Psoas muscle (tissue), 8 donors: ENCODE measurements around the gene NR2C2. TPM values are rescaled to one million over a fixed set of nuclear protein-coding genes. Genes with fewer than 3 reads are reported as not detected.
A peak's percentile ranks its signal among the peaks of the same experiment; 100 is the strongest.

Experiments
- ATAC-seq, 4 donors: fragments of 200-7000 bp; cut with Tn5 transposase; one replicate each; pipeline ENCODE4 v1.9.1; 2020; ENCODE audit warnings: moderate library complexity in 3 of 4, mild to moderate bottlenecking in 2 of 4
- DNase-seq, 2 donors: peaks; one replicate each; pipeline ENCODE4 v3.0.0-alpha.2; 2020
- H3K27ac ChIP-seq: fragments of 200-600 bp; one replicate; pipeline ENCODE4 v1.8.0; 2022
- H3K27me3 ChIP-seq, 3 donors: fragments of 200-600 bp in 1 of 3; one replicate each; pipeline versions ENCODE4 v1.6.1 to v1.8.0; 2013 to 2022; ENCODE audit warnings: low read length in 2 of 3, mild to moderate bottlenecking in 2 of 3, moderate library complexity in 1 of 3; ENCODE audit not compliant: insufficient read depth in 3 of 3
- H3K36me3 ChIP-seq, 2 donors: fragments of 200-600 bp in 1 of 2; one replicate each; pipeline versions ENCODE4 v1.6.1 to v1.8.0; 2013 to 2022; ENCODE audit warnings: low read depth in 1 of 2, mild to moderate bottlenecking in 1 of 2, moderate library complexity in 1 of 2; ENCODE audit not compliant: insufficient read depth in 1 of 2
- H3K4me1 ChIP-seq: fragments of 200-600 bp; one replicate; pipeline ENCODE4 v1.8.0; 2022
- H3K4me3 ChIP-seq: fragments of 200-600 bp; one replicate; pipeline ENCODE4 v1.8.0; 2022; ENCODE audit warnings: mild to moderate bottlenecking
- H3K9me3 ChIP-seq: fragments of 200-600 bp; one replicate; pipeline ENCODE4 v1.8.0; 2022
- CTCF ChIP-seq: fragments of 200-600 bp; IDR thresholded peaks from one replicate; pipeline ENCODE4 v1.8.0; 2022; ENCODE audit warnings: antibody characterized with exemption
- WGBS, 3 donors: extraction: QIAGEN DNeasy Blood & Tissue Kit; methylation state at CpG; one replicate each; pipeline versions ENCODE4 v1.1.6 to v1.1.7; 2013; 5-methylcytosine and 5-hydroxymethylcytosine counted together
- intact Hi-C, 2 donors: fragments of 100-400 bp; cut with DNase I; formaldehyde crosslinking; loops; one replicate each; pipeline versions ENCODE4 v1.11.0 to v1.14.2; 2022
- polyA plus RNA-seq, 3 donors: library from polyadenylated mRNA; stranded (reverse); fragments of 200-250 nt; gene quantifications; one replicate each; pipeline ENCODE4 v1.2.3, GENCODE V29; 2013
- total RNA-seq, 4 donors: library from RNA; stranded (reverse); fragmentation: NEBNext Ultra II Directional in 2 of 4; extraction: Animal tissue kit (Norgen Biotek cat#: 25700) in 2 of 4; gene quantifications; one replicate each; pipeline versions ENCODE4 v1.2.1 to v1.2.4, GENCODE V29; 2021 to 2023
- donor health status: healthy with polysubstance abuse.
- donor health status: DM: no; HTN: no; CAD: no; lungs with moderate emphysema.
- donor health status: Bipolar disorder and iron deficiency.
- donor health status: healthy.
- donor health status: DM: yes; HTN: yes; CAD: no.
- donor health status: DM: no; HTN: no; CAD: no.
- donor health status: DM: no; HTN: no; CAD: no.
- donor health status: DM: yes; HTN: yes; CAD: no.

The NR2C2 gene
- total and polyA plus RNA-seq, 7 donors, result 8.7 to 37.1 (median 28.3) TPM

- WGBS, 3 donors, result 55 to 92% (median 67%) methylated on average over 1 of the region's 1 CpG
- intact Hi-C loops, result loop anchor here in 1 of 2 donors (5.0 to 10.0 kb wide), 3 partner anchors 104 to 397 kb away; partner anchors contain the start of genes CCDC174 and NR2C2
- no peak overlapping the region for H3K4me3 ChIP-seq
Observed at GRCh38 chr3:15051531-15051930, 104.1 kb downstream of the NR2C2 start.

GRCh38 chr3:15052335-15053242, 105.2 kb downstream of the NR2C2 start:
- ATAC-seq (no peak), DNase-seq (no peak)
- Histone ChIP-seq H3K27me3 (no peaks in the 10 kb centered on the region), H3K4me1 (no peaks in the 10 kb centered on the region), H3K36me3 (peaks cover 20 to 80% of the 10 kb centered on the region in 2 donors), H3K4me3 (no peak overlapping the region), H3K9me3 (no peaks in the 10 kb centered on the region), H3K27ac (no peak overlapping the region)
- intact Hi-C loops, result loop anchor here in 1 of 2 donors (5.0 to 10.0 kb wide), 3 partner anchors 105 to 398 kb away; partner anchors contain the start of genes CCDC174 and NR2C2
- TF ChIP-seq CTCF, result no peak
- WGBS, 3 donors, result 85 to 89% (median 88%) methylated on average over 14 of the region's 14 CpGs

More at GRCh38 chr3:15051531-15051930, 104.1 kb downstream of the NR2C2 start:
- H3K36me3 ChIP-seq, result peaks cover 19 to 80% of the 10 kb centered on the region in 2 donors
- TF ChIP-seq CTCF, result peak; percentile 30
- ATAC-seq (peak; percentile 58 to 85 (median 80)), DNase-seq (peak in 1 of 2 donors; percentile 63)
- no peaks in the 10 kb centered on the region for H3K27me3 ChIP-seq
- no peaks in the 10 kb centered on the region for H3K9me3 ChIP-seq
- H3K27ac ChIP-seq, result no peak overlapping the region
- no peaks in the 10 kb centered on the region for H3K4me1 ChIP-seq

- DNase-seq (no peak), ATAC-seq (no peak)
- no peak overlapping the region for H3K27ac ChIP-seq
- no peaks in the 10 kb centered on the region for H3K4me1 ChIP-seq
- no peak for TF ChIP-seq CTCF
- H3K27me3 ChIP-seq, result no peaks in the 10 kb centered on the region
- intact Hi-C loops, result loop anchor here in 1 of 2 donors (5.0 to 10.0 kb wide), 3 partner anchors 106 to 399 kb away; partner anchors contain the start of genes CCDC174 and NR2C2
- no peak overlapping the region for H3K4me3 ChIP-seq
- peaks cover 20 to 80% of the 10 kb centered on the region in 2 donors for H3K36me3 ChIP-seq
- no peaks in the 10 kb centered on the region for H3K9me3 ChIP-seq
- 96 to 98% (median 97%) methylated on average over 4 of the region's 4 CpGs for WGBS, 3 donors
Observed at GRCh38 chr3:15053541-15053940, 106.2 kb downstream of the NR2C2 start.

- Histone ChIP-seq H3K9me3 (no peaks in the 10 kb centered on the region), H3K27me3 (no peaks in the 10 kb centered on the region), H3K36me3 (peaks cover 13 to 80% of the 10 kb centered on the region in 2 donors), H3K4me3 (no peak overlapping the region), H3K27ac (no peak overlapping the region), H3K4me1 (no peaks in the 10 kb centered on the region)
- ATAC-seq, result no peak
- no peak for DNase-seq
- TF ChIP-seq CTCF, result no peak
- 91 to 97% (median 94%) methylated on average over 8 of the region's 8 CpGs for WGBS, 3 donors
- intact Hi-C loops, result loop anchor here in 1 of 2 donors (10.0 kb wide), 2 partner anchors 130 to 400 kb away; partner anchors contain the start of gene CCDC174
Observed at GRCh38 chr3:15055019-15055557, 107.7 kb downstream of the NR2C2 start.
